Measurements from ENCODE around the gene NME7.
A peak's percentile ranks its signal among the peaks of the same experiment; 100 is the strongest.

NME7 gene

GRCh38 chr1:169155675-169156074, 211.9 kb downstream of the NME7 start:
- no peak for DNase-seq
- ATAC-seq: no peak

GRCh38 chr1:169151338-169151837, 216.2 kb downstream of the NME7 start:
- DNase-seq (no peak), ATAC-seq (no peak)

DNA sequence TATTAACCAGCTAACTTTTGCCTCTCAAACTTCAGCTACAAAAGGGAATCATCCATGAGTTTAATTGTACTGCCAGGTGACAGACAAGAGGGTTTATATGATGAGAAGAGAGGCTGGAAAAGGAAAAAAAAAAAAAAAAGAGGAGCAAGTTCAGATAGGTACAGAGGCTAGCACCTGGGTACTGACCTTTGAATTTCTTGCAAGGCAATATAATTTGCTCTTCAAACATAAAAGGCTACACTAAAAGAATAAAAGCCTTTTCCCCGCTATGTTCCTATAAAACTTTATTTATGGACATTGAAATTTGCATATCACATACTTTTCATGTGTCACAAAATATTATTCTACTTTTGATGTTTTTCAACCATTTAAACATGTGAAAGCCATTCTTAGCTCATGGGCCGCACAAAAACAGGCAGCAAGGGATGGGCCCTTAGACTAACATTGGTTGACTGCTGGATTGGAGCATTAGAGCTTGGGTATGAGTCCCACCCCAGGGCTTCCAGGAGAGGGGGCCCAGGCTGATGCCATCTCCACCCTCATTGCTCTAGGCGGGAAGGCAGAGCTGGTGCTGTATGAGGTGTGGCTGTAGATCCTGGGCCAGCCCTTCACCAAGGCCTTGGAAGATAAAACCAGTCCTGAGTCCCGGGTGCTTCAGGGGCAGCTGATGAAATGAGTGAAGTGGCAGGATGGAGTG, 216.8 kb downstream of the NME7 start:
- DNase-seq: no peak

DNA sequence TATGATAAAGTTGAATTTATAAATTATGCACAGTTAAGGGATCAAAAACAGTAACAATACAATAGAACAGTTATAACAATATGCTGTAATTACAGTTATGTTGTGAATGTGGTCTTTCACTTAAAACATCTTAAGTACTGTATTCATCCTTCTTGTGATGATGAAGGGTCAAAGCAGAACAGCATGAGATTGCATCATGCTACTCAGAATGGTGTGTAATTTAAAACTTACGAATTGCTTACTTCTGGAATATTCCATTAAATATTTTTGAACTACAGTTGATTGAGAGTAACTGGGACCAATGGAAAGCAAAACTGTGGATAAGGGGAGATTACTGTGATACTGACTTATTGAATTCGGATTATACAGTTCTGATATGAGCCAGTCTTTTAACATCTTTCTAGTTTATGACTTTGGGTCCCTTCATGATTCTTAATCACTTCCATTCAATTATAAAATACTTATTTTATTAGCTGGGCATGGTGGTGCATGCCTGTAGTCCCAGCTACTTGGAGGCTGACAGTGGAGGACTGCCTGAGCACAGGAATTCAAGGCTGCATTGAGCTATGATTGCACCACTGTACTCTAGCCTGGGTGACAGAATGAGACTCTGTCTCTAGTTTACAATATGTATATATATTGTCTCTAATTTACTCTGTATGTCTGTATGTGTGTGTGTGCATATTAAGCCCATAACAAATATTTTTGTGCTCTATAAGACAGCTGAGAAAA, 217.9 kb downstream of the NME7 start:
- ATAC-seq: no peak
- no peak for DNase-seq

More for the DNA sequence above, 216.8 kb downstream of the NME7 start:
- no peak for ATAC-seq

DNA sequence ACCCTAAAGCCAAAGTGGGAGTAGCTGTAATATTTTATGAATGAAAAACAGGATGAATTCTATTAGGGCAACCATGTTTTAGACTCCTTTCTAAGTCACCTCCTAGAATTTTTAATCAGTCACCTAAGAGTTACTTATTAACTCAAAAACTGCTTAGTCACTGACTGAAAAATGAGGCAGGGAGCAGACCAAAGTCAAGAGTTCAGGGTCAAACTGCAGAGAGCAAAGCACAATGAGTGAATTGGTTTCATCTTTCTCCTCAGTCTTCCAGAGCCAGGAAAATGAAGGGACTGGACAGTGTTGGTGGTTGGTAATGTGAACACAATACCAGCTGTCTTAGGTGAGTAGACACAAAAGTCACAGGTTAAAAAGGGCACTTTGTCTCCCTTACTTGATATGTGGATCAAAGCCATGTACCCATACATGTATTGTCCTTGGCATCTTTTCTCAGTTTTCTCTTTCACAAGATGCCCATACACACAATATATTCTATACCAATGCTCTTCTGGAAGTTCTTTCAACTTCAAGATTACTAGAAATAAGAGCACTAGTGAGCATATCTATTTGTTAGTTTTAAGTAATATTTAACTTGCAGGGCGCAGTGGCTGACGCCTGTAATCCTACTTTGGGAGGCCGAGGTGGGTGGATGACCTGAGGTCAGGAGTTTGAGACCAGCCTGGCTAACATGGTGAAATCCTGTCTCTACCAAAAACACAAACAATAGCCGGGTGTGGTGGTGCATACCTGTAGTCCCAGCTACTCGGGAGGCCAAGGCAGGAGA, 218.9 kb downstream of the NME7 start:
- ATAC-seq (no peak), DNase-seq (no peak)

DNA sequence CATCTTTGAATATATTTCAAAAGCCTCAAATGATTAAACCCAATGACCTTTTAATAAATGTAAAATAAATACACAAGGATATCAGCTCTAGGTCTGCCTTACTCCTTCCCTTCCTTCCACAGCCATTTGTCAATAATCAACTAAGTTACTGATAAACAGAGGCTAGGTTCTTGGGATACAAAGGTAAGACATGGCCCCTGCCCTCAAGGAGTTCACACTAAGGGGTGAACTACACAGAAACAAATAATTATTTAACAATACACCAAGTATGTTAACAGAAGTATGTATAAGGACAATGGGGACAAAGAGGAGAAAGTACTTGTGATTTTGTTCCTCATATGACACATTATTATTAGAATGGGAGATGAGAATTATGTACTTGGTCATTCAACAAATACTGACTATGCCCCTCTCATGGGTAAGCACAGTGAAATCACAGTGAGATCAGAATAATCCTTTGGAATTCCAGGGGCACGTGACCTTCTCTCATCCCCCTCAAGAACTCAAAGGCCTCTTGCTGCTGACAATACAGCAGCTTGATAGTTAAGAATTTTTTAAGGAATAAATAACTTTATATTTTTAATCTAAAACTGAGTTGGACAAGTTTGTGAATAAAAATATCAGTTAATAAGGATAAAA, 220.9 kb downstream of the NME7 start:
- no peak for DNase-seq
- ATAC-seq: no peak

DNA sequence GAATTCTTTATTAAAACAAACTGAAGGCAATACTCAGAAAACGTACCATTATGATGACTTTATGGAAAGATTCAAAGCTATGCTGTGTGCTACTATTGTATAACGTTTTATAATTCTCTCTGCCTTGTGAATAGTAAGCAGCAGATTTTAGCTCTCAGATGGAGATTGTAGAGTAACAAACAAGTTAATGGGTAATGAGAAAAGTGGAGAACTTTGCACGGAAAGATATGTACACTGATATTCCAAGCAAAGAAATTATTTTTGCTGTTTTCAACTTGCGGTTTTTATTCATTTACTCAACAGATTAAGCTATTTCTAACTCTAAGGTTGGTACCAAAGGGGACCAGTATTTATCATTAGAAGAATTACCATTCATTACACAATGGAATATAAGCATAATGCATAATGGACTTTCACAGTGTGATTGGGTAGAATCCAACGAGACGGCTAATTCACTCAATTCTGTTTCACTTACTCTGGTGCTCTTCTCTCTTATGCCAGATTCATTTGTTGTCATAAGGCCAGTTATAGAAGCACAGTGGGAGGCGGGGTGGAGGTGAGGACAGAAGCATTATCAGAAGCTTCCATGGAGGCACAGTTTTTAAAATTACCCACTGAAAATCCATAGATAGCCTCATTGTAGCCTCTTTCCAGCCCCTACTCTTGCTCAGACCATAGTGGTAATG, 222.5 kb downstream of the NME7 start:
- no peak for ATAC-seq

DNA sequence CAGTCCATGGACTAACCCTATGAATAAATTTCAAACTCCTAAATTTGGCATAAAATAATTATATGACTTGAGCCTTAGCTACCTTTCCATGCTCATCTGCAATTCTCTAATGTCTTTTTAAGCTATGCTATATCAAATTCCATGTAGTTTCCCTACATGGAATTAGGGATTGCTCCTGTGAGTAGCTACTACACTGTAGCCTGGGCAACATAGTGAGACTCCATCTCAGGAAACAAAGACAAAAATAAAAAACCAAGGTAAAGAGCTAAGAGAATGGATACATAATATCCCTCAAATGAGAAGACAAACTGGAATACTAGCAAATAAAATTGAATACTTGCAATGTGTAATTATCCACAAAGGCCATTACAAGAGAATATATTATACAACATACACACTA, 223.6 kb downstream of the NME7 start:
- no peak for DNase-seq
- ATAC-seq: no peak

More for the DNA sequence above, 222.5 kb downstream of the NME7 start:
- DNase-seq: no peak

- DNase-seq: no peak
- no peak for ATAC-seq
Observed at GRCh38 chr1:169143346-169143745, 224.3 kb downstream of the NME7 start.

DNA sequence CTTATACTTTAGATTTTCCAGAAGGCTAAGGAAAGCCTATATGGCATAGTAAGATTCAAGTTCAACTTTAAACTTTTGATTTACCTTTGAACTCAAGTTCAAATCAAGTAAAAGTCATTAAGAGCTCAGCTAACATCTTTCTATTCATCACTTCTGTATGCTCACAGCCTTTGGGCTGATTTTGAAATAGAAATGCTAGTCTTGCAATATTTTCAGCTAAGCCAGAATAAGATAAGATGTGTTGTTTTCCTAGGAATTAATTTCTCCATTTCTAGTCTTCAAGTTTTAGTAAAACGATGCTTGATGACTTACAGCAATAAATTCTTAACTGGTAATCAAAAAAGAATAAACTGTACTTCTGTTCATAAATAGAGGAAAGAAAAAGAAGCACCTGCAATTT, 225.5 kb downstream of the NME7 start:
- no peak for DNase-seq
- no peak for ATAC-seq

DNA sequence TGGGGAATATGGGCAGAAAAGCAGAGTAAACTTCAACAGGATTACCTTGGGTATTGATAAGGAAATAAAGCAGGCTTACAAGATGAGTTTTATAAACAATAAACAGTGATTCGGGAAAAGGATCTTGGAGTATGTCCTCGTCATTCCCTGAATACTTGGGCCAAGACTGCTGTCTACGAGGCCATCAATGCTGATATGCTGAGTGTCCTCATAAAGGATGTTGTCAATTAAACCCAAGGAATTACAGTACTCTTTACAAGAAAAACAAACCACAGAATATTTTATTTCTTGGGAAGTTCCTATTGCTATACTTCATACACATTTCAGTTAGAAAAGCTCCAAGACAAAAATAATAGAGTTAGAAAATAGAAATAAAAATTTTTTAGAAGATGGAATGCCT, 226.2 kb downstream of the NME7 start:
- ATAC-seq: no peak
- no peak for DNase-seq

DNA sequence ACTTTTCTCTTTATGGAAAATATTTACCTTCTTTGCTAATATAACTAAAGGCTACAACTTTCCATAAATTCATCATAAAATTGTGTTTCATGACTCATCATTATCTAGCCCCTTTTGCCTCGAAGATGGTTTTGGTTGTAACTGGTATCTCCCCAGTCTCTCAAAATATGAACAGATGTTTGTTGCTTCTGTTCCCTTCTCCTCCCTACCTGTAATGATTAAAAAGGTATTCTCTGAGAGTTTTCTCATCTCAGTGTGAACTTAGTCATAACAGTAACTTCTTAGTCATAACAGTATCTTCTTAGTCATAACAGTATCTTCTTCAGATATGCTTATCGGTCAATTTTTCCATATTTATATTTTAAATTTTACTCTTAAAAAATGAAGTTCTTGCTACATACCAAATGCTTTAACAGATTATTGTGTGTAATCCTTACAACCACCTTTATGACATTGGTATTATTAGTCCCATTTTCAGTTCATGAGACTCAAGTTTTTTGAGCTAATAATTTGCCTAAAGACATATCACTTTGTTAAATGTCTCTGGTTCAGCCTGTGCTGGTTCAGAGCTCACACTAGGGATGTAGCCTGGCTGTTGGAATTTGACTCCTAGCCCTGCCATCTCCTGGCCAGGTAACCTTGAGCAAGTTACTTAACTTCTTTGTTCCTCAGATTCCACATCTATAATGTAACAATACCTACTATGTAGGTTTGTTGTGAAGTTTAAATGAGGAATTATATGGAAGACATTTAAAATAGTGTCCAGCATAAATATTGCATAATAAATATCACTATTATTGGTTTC, 228.5 kb downstream of the NME7 start:
- no peak for DNase-seq

DNA sequence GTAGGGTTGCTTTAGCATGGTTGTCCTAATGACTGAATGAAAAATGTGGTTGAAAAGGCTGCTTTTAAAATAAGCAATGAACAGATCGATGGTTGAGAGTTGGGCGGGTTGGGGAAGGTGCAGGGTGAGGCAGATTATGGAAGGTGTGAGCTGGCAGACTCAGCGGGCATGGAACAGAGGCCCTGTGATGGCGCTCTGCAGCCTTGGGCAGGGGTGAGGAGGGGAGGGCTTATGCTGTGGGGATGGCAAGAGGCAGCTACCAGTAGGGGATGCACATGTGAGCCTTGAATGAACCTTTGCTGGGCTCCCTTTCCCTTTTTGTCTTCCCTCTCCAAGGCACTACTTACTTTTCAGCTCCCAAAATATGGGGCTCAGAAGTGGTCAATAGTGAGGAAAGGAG, 230.2 kb downstream of the NME7 start:
- no peak for DNase-seq

More for the DNA sequence above, 228.5 kb downstream of the NME7 start:
- ATAC-seq: peak; percentile 88

GRCh38 chr1:169133801-169134502, 233.6 kb downstream of the NME7 start:
- no peak for ATAC-seq
- DNase-seq: no peak

More for the DNA sequence above, 230.2 kb downstream of the NME7 start:
- ATAC-seq: no peak

DNA sequence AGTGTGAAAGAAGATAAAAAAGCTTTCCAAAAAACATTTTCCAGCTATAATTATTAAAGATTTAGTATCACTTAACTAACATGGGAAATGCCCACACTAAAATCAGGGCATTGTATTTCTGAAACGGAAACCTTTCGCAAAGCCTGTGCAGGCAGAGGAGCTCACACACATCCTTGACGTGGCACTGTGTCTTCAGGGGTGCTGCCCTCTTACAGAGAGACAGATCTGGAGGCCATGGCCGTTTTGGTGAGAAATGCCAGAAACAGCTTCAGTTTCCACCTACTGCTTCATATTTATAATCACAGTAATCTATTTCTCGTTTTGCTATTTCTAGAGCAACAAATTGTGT, 234.4 kb downstream of the NME7 start:
- no peak for ATAC-seq
- no peak for DNase-seq

- ATAC-seq: no peak
- DNase-seq: no peak
Observed at GRCh38 chr1:169132512-169133227, 234.9 kb downstream of the NME7 start.

DNA sequence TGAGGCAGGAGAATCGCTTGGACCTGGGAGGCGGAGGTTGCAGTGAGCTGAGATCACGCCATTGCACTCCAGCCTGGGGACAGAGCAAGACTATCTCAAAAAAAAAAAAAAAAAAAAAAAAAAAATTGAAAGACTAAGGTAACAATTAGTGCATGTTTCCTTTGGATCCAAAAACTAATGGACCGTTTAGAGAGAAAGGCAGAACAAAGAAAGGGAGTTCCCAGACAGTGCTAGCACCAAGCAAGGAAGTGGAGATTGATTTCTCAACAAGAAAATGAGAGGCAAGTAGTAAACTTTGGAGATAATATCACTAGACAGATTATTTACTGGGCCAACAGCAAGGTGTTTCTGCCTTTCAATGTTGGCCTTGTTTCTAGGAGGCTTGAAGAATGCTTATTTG, 236.9 kb downstream of the NME7 start:
- ATAC-seq (no peak), DNase-seq (no peak)

- DNase-seq (no peak), ATAC-seq (peak; percentile 23)
Observed at GRCh38 chr1:169129109-169129784, 238.3 kb downstream of the NME7 start.

- ATAC-seq: peak; percentile 88
- no peak for DNase-seq
Observed at GRCh38 chr1:169128562-169128961, 239.0 kb downstream of the NME7 start.

Measured in stimulated activated naive CD8-positive, alpha-beta T cell treated with anti-CD3 and anti-CD28 coated beads, Interleukin-15, Interleukin-2, amounts not matched to agents 100 U/mL and 50 U/mL, for 24 hours (primary cell).